Measurements from ENCODE around the gene ABCA10.

Gene ABCA10

GRCh38 chr17:69154267-69154666, 74.4 kb downstream of the ABCA10 start:
- no peak for DNase-seq

- DNase-seq = no peak
These were observed 78.3 kb downstream of the ABCA10 start for GRCh38 chr17:69150333-69150732.

- no peak for DNase-seq
These were observed 81.2 kb downstream of the ABCA10 start for GRCh38 chr17:69147460-69147859.

GRCh38 chr17:69144331-69145255, 84.0 kb downstream of the ABCA10 start:
- no peak for DNase-seq

GRCh38 chr17:69143683-69144231, 84.9 kb downstream of the ABCA10 start:
- no peak for DNase-seq

- no peak for DNase-seq
These were observed 85.5 kb downstream of the ABCA10 start for GRCh38 chr17:69143151-69143550.

- DNase-seq = no peak
These were observed 86.3 kb downstream of the ABCA10 start for GRCh38 chr17:69142175-69142802.

GRCh38 chr17:69141431-69142174, 87.0 kb downstream of the ABCA10 start, which contains the start of gene ABCA6:
ABCA6 (minus strand) TSS chr17:69141895; CDS start chr17:69140703, 1,192 bp downstream.
- no peak for DNase-seq

- DNase-seq = no peak
These were observed 94.5 kb downstream of the ABCA10 start for GRCh38 chr17:69134112-69134511.

GRCh38 chr17:69130627-69131296, 97.9 kb downstream of the ABCA10 start:
- DNase-seq = no peak

GRCh38 chr17:69123626-69124025, 105.0 kb downstream of the ABCA10 start:
- no peak for DNase-seq

- DNase-seq = no peak
These were observed 106.6 kb downstream of the ABCA10 start for GRCh38 chr17:69122065-69122464.

GRCh38 chr17:69117855-69118784, 110.5 kb downstream of the ABCA10 start:
- DNase-seq = no peak

GRCh38 chr17:69111794-69112193, 116.8 kb downstream of the ABCA10 start:
- DNase-seq = no peak

GRCh38 chr17:69105907-69106730, 122.5 kb downstream of the ABCA10 start:
- no peak for DNase-seq

- no peak for DNase-seq
These were observed 124.9 kb downstream of the ABCA10 start for GRCh38 chr17:69103557-69104233.

- DNase-seq = no peak
These were observed 130.0 kb downstream of the ABCA10 start for GRCh38 chr17:69098625-69099024.

All from activated CD4-positive, alpha-beta T cell treated with anti-CD3 and anti-CD28 coated beads for 48 hours (primary cell).